SK-N-DZ (cell line): ENCODE measurements around the gene OTOF.
A peak's percentile ranks its signal among the peaks of the same experiment; 100 is the strongest.
"Not testable (repeated sequence)": the region's sequence is repeated elsewhere in the genome, so short reads cannot be mapped to it uniquely, and the experiment has no call there.

ENCODE experiments used
- DNase-seq: peaks from one replicate; pipeline ENCODE4 v3.0.0-alpha.2; 2015; ENCODE audit warnings: low spot score

OTOF gene

GRCh38 chr2:26480566-26481423 lies 2.9 kb upstream of the OTOF start:
- DNase-seq: no peak

GRCh38 chr2:26479789-26480565 lies 2.1 kb upstream of the OTOF start:
- DNase-seq: no peak

GRCh38 chr2:26479131-26479788 lies 1.3 kb upstream of the OTOF start:
- DNase-seq: no peak

- DNase-seq: no peak
Measured at GRCh38 chr2:26478366-26478765, 442 bp upstream of the OTOF start.

- peak; percentile 21 for DNase-seq
Measured at GRCh38 chr2:26477126-26477910, 606 bp downstream of the OTOF start.

- DNase-seq: peak; percentile 56
Measured at GRCh38 chr2:26475832-26476501, 2.0 kb downstream of the OTOF start.

GRCh38 chr2:26475037-26475436 lies 2.9 kb downstream of the OTOF start:
- DNase-seq: no peak

GRCh38 chr2:26474261-26474785 lies 3.6 kb downstream of the OTOF start:
- no peak for DNase-seq

- no peak for DNase-seq
Measured at GRCh38 chr2:26473796-26474195, 4.1 kb downstream of the OTOF start.

- DNase-seq: no peak
Measured at GRCh38 chr2:26472821-26473655, 4.9 kb downstream of the OTOF start.

- peak; percentile 17 for DNase-seq
Measured at GRCh38 chr2:26471766-26472706, 5.9 kb downstream of the OTOF start.

- DNase-seq: no peak
Measured at GRCh38 chr2:26471289-26471688, 6.6 kb downstream of the OTOF start.

- DNase-seq: no peak
Measured at GRCh38 chr2:26470601-26471260, 7.2 kb downstream of the OTOF start.

- no peak for DNase-seq
Measured at GRCh38 chr2:26469955-26470354, 8.0 kb downstream of the OTOF start.

- peak; percentile 26 for DNase-seq
Measured at GRCh38 chr2:26469092-26469710, 8.7 kb downstream of the OTOF start.

- not testable (repeated sequence) for DNase-seq
Measured at GRCh38 chr2:26468544-26468943, 9.4 kb downstream of the OTOF start.

GRCh38 chr2:26466662-26467310 lies 11.1 kb downstream of the OTOF start:
- DNase-seq: no peak
